Activated CD4-positive, CD25-positive, alpha-beta regulatory T cell treated with anti-CD3 and anti-CD28 coated beads, Interleukin-2, amount 50 U/mL, for 24 hours (primary cell): ENCODE measurements around the gene ADIPOR2.

Experiments used
- ATAC-seq, 2 donors: fragments of 150-1000 bp; cut with Tn5 transposase; one replicate each; pipeline ENCODE4 v1.10.0; 2021; ENCODE audit warnings: mild to moderate bottlenecking in 1 of 2, moderate library complexity in 1 of 2

Gene ADIPOR2

DNA sequence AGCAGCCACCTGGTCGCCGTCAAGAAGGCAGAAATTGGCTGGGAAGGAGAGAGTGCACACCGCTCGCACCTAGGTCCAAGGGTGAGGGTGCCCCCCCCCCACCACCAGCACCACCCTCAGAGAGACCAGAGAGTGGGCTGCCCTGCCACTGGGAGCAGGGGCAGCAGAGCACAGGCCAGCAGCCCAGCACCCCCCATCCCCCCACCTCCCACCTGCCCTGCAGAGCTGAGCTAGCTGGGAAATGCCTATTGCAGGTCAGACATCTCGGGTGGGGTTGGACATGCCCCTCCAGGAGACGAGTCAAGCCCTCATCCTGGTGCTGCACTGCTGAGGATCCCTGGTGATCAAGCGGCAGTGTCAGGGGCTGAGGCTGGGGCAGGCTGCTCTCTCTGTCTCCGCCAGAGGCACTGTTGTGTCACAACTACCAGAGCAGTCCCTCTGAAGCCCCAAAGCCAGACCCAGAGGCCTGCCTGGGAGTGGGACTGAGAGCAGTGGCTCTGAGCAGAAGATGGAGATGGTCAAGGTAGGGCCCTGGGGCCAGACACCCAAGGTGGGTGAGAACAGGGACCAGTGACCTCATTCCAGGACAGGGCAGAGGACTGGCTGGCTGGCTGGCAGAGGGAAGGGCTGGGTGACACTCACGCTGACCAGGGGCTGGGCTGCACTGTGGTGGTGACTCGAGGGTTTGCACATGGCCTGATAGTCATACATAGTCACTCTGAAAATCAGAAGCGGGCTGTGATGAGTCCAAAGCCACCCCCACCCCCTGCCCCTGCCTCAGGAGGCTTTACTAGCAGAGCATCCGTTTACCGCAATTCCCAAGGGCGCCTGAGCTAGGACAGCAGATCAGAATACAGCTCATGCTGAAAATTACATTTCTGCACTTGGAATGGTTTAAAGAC, 109.8 kb downstream of the ADIPOR2 start:
- no peak for ATAC-seq

DNA sequence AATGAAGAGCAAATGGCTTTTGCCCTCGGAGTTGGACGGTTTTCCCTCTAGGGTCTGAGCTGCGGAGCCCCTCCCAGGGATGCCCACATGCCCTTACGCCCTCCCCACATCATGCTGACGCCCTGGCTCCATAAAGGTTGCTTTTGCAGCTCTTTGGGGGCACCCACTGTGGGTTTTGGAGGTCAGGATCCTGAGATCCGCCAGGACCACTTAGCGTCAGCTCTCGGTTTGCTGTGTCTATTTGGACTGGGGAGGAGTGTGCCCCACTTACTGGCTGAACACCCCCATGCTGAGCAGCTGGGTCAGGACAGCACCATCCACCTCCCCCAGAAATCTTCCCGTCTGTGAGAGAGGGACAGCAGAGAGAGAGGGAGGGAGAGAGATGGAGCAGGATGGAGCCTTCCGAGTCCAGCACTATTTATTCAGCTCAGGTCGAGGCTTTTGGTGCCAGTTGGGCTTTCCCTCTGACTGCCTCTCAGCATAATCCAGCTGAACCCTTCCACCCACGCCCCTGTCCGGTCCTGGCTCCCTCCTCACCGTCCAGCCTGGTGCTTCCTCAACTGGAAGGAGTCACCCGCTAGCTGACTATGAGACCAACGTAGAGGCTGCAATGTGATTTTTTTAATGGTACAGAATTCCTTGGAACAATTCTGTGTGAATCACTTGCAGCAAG, 110.6 kb downstream of the ADIPOR2 start:
- ATAC-seq, result no peak

DNA sequence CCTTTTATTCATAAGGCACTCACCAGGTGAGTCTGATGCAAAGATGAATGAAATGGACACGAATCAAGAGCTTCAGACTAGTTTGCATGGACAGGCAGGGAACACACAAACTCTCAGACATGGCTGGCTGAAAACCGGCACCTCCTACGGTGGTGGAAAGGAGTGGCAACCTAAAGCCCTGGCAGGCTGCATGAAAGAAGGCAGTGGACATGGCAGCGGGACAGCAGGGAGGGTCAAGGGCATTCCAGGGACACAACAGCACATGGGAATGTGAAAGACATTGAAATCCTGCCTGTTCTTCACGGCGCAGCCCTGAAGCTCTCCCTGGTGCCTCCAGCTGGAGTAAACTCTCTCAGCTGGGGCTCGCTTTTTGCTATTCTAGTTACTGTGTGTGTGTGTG, 112.9 kb downstream of the ADIPOR2 start:
- ATAC-seq, result no peak

DNA sequence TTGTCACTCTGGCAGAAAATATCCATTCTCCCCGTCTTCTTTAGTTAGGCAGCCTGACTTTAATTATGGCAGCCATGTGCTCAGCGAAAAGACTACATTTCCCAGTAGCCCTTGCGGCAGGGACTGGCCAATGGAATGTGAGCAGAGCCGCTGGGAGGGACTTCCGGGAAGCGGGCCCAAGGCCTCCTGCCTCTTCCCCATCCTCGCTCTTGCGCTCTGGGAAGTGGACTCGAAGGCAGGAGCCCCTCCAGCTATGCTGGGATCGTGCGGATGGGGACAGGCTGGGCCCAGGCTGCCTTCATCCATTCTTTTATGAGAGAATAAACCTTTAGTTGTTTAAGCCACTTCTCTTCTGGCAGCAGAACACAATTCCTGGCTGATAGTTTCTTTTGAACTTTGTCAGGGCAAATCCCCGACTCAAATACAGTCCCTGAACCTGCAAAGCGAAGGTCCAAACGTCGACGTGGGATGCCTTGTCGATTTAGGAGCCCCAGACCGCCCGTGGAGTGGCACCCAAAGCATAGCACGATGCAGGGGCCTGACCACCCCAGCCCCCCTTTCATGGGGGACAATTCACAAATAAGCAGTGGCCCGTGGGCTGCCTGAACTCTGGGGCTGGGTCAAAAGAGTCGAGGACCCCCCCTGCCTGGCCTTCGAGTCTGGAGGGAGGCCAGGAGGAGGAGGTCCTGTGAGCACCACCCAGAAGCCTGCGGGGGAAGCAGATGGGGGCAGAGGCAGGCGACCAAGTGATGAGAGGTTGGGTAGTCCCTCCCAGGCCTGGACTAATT, 113.9 kb downstream of the ADIPOR2 start:
- peak; percentile 97 for ATAC-seq

DNA sequence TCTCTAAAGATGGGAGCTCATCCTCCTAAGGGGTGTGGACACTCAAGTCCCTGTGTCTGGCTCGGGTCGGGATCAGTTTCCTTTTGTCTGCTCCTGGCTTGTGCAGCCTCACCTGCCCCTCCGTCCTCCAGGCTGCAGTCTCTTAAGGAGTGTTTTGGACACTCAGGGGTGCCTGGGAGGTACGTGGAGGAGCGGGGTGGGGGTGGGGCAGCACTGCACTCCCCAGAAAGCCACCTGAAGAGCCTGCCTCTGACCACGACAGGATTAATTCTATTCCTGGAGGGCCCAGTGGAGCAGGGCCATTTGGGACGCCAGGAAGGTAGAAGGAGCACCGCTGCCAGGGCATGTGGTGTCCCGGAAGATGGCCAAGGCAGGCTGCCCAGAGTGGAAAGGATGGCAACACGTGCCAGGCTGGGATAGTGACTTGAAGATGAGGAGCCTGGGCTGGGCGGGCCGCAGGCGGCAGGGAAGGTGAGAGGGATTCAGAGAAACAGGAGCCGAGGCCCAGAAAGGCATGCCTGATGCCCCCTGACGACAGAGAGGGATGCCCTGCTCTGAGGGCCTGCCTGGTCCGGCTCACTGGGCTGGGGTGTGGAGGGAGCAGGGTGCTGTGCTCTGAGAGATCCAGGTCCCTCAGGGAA, 114.7 kb downstream of the ADIPOR2 start:
- no peak for ATAC-seq

DNA sequence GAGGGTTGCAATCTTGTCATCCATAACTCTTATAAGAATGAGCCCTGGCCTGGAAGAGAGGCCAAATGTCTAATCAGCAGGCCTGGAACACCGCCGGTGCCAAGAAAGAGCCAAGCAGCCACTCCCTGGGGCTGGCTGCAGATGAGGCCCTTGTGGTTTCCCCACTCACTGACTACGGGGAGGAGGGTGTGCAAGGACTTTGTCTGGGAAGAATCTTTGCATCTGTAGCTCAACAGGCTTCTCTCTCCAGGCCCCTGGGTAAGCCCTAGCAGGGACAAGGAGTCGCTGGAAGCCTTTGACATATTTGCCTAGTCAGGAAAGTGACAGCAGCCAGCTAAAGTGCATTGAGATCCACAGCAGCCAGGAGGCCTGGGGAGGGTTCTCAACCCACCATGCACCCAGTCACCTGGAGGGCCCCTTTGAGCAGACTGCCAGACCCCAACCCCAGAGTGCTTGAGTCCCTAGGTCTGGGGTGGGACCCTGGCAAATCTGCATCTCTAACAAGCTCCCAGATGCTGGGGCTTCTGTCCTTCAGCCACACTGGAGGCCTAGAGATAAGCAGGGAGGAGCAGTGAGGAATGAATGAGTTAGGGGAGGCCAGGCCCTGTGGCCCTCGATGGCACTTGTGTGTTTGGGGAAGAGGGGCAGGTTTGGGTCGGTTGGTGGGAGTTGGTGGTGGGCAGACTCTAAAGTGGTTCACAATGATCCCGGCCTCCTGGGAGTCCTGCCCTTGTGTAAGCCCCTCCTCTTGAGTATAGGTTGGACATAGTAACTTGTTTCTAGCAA, 115.6 kb downstream of the ADIPOR2 start:
- no peak for ATAC-seq

DNA sequence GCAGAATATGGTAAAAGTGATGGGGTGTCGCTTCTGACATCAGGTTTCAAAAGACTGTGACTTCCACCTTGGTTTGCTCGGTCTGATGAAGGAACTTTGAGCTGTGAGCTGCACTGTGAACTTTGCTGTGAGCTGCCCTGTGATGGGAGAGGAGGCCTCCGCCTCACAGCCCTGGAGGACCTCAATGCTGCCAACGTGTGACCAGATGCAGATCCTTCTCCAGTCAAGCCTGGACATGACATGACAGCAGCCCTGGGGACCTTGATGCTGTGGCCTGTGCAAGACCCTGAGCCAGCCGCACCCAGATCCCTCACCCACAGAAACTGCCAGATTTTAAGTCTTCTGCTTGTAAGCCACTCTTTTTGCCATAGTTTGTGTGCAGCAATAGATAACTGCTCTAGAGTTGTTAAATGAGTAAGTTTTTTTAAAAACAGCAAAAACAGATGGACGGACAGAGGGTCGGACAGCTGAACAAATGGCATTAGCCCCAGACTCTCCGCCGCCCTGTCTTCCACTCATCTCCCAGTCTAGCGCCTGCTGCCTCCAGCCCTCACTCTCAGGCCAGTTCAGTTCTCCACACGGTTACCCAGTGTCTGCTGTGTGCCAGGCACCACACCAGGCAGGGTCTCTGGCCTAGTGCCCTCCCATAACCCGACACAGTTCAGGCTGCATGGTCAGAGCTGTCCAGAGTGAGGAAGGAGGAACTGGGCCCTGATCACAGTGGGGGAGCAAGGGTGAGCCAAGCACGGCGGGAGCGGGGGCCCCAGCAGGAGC, 116.4 kb downstream of the ADIPOR2 start:
- ATAC-seq, result no peak

DNA sequence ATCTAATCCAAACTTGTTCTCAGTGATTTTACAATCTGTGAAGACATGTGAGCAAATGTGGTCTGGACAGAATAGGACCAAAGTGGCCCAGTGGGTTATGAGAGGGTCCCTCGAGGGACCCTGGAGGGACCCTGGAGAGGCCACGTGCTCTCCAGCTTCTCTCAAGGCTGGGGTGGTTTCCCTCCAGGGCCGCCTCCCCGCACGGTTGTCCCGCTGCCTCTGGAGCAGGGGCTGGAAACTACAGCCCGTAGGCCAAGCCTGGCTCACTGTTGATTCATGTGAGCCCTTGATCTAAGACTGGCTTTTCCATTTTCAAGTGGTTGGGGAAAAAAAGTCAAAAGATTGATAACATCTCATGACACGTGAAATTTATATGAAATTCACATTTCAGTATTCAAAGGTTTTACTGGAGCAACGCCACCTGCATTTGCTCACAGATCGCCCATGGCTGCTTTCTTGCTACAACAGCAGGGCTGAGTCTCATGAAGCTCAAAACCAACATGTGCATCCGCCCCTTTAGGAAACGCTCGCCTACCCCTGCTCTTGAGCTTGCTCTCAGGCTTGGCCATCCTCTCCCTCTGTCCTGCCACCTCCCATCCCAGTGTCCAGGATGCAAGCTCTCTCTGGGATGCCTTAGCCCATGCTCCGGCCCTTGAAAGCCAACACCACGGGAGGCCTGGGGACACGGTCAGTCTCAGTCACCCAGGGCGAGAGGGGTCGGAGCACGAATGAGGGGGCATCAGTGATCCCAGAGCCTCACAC, 117.3 kb downstream of the ADIPOR2 start:
- ATAC-seq, result no peak

DNA sequence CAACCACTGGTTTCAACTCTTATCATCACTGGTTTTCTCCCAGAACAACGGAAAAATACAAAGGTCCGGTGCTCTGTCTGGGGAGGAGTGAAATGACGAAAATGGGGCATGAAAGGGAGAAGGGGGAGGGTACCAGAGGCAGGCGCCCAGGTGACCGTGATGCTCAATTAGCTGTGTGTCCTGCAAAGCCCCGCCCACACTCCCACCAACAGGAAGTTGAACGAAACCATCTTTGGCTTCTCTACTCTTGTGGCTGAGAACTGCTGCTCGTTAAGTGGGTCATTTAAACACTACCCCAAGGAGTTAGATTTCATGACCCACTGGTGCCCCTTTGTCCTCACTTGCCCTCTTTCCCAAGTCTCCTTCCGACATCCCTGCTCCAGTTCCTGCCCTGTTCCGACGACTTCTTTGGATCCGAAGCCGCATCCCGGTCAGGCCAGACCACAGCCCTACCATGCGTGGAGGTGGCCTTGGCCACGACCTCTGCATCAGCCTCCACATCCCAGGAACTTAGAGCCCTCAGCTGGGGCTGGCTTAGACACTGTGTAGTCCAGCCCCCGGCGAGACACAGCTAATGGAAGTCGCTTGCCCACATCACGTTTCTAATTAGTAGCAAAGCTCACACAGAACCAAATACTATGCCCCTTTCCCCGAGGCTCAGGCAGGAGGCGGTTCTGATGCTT, 118.1 kb downstream of the ADIPOR2 start:
- no peak for ATAC-seq

DNA sequence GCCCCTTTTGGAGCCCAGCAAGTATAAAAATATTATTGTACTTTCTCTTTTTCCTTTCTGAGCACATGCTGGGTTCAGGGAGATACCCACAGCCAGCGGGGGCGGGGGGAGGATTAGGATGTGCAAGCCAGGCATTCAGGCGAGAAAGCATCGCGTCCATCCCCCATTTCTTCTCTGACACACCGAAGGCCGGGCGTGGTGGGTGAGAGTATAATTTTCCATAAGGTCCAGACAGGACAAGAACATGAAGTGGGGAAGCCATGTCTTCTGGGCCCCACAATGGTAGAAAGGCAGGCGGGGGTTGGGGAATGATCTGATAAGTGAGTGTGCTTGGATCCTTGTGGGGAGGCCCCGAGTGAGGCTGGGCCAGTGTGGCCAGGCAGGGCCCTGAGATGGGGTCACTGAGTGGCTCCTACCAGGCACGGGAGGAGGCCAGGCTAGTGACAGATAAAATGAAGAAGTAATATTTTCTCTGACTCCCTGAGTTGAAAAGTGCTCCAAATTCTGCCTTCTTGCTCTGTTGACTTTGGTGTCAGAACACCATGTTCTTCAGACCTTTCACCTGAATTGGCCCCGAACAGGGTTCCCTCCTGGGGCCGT, 118.8 kb downstream of the ADIPOR2 start:
- ATAC-seq, result no peak

DNA sequence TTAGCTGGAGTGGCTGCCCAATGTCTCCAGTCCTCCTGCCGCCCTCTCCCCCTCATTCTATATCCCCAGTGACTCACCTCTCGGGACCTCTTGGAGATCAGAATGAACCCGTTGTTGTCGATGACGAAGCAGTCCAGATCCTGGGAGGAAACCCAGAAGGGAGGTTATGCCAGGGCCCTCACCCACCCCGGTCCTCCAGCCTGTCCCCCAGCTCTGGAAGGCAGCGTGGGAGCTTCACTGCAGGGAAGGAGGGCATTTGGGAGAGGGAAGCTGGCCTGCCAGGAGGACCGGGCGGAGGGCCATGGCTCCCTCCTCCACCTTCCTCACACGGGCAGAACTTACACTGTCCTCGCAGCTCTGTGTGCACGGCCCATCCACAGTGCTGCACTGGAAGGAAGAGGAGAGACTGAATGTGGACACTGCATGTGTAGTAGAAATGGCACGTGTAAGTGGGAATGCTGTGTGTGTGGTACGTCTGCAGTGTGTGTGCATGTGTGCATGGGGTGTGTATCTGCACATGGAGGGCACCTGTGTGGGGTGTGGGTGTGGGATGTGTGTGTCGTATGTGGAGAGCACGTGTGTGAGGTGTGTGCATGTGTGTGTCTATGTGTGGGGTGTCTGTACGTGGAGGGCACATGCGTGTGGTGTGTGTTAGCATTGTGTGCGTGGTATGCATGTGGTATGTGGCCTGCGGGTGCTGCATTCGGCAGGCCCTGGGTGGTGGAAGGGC, 119.5 kb downstream of the ADIPOR2 start:
- ATAC-seq, result no peak

DNA sequence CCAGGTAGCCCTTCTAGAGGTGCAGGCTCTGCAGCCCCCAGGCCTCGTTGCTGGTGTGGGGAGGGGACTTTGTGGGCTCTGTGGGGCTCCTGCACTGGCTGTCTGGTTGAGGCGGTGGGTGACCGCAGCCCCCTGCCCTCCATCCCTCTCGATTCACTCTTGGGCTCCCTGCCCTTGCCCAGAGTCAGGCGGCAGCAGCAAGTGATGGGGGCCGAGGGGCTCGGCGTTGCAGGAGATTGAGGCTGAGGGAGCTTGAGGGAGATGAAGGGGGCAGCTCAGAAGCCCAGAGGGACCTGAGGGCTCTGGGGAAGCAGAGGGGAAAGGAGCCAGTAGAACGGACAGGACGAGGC, 120.0 kb downstream of the ADIPOR2 start:
- no peak for ATAC-seq

DNA sequence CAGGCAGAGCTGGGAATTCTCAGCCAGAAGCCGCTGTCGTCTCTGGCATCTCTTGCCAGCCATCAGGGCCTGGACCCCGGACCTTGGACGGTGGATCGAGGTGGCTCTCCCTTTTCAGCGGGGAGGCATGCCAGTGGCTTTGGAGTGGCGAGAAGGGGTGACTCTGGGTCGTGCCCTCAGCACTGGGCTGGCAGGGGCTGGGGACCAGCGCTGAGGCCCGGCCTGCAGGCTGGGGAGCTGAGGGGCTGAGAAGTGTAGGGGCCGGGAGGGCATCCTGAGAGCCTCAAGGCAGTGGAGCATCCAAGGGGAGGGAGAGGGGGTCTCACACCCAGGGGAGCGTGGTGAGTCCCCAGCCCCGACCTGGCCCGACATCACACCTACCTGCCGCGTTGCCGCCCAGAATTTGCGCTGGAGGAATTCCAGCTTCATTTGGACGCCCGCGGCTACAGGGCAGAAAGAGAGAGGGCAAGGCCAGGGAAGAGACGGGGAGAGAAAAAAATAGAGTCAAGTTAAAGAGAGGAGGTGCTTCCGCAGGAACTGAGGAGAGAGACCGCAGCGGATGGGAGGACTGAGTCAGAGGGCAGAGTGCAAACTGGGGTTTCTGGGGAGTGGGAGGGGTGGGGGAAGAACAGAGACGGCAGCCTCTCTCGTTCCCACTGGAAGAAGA, 120.5 kb downstream of the ADIPOR2 start:
- peak; percentile 60 to 82 for ATAC-seq

DNA sequence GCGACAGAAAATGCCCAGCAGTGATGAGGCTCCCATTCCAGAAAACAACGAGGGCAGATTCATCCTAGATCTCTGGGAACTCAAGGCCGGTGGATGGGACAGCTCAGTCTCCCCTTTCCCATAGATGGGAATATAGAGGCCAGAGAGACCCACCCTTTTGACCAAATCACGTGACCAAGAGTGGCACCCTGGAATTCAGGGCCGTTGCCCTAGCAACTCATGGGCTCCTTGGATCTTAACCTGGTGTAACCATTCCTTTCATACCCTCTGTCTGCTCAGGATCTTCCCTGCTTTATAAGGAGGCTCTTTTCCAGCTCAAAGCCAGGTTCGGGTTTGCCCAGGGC, 121.0 kb downstream of the ADIPOR2 start:
- no peak for ATAC-seq

DNA sequence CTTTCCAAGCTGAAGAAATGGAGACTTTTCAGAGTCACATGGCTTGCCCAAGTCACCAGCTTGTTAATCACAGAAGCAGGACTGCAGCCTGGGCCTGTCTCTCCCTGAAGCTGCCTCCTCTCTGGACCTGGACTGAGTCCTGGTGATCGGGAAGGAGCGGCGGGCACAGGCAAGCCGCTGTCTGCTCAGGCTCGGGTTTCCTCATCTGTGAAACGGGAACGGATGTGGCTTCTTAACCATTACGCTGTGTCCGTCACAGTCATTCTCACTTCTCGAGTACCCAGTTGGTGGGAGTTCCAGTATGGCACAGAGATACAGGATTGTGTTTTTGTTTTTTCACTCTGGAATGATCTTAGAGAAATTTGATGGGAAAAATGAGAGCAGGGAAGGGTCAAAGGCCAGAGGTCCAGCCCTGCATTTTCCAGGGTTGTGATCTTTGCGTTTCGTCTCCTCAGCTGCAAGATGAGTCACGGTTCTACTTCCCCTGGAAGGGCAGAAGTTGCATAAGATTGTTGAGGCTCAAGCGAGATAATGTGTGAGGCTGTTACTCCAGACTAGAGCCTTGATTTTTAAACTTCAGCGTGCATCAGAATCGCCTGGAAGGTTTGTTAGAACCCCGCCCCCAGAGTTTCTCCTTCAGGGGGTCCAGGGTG, 121.9 kb downstream of the ADIPOR2 start:
- no peak for ATAC-seq

DNA sequence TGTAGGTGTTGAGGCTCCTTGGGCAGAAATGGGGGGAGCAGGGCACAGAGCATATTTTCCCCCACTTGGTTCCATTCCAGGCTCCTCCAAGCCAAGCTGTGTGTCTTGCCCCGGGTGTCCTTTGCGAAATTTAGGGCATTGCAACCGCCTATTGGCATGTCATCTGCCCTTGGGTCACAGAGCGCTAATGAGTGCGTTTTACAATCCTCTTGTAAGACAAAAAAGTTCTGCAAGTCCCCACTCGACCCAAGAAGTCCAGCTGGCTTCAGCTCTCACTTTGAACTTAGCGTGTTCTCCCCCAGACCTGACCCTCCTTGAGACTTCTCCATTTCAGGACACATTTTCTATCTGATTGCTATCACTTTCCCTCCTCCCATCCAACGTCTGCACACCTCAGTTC, 123.4 kb downstream of the ADIPOR2 start:
- no peak for ATAC-seq

DNA sequence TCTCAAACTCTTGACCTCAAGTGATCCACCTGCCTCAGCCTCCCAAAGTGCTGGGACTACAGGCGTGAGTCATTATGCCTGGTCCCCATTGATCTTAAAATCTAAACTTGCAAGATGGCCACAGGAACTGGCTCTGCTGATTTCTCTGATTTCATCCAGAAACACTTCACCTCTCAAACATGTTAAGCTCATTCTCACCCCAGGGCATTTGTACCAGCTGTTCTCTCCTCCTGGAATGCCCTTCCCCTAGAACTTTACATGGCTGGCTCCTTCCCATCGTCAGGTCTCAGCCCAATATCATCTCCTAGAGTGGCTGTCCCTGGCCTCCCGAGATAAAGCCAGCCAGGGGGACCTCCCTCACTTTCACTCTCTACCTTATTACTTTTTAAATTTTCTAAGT, 124.2 kb downstream of the ADIPOR2 start:
- ATAC-seq, result no peak
